Neutrophil (primary cell): ENCODE data around the gene RNF13.
"Not testable (repeated sequence)": the region's sequence is repeated elsewhere in the genome, so short reads cannot be mapped to it uniquely, and the experiment has no call there.

Experiments used
- H3K27ac ChIP-seq: fragments of 200-600 bp; sonication (generic); 2 replicates; pipeline ENCODE4 v1.5.1; 2016; ENCODE audit warnings: mild to moderate bottlenecking, moderate library complexity
- H3K27me3 ChIP-seq: fragments of 200-600 bp; sonication (generic); 2 replicates; pipeline ENCODE4 v1.6.0; 2016; ENCODE audit warnings: mild to moderate bottlenecking
- H3K36me3 ChIP-seq: fragments of 200-600 bp; sonication (generic); 2 replicates; pipeline ENCODE4 v1.5.1; 2017
- H3K4me1 ChIP-seq, 2 experiments: fragments of 200-600 bp in 1 of 2; sonication (generic) in 1 of 2; 1 replicate in 1 of 2; 2 replicates in 1 of 2; pipeline versions ENCODE4 v1.5.1 to v1.6.1; 2013 to 2016; ENCODE audit warnings: low read depth in 1 of 2, low read length in 1 of 2, mild to moderate bottlenecking in 1 of 2, moderate library complexity in 1 of 2; ENCODE audit not compliant: control insufficient read depth in 1 of 2, insufficient read depth in 1 of 2
- H3K4me3 ChIP-seq, 2 experiments: fragments of 200-600 bp in 1 of 2; sonication (generic) in 1 of 2; 1 replicate in 1 of 2; 2 replicates in 1 of 2; pipeline ENCODE4 v1.5.1; 2013 to 2016; ENCODE audit warnings: low read depth in 1 of 2, low read length in 1 of 2, mild to moderate bottlenecking in 1 of 2, moderate library complexity in 1 of 2
- H3K9me3 ChIP-seq: fragments of 200-600 bp; sonication (generic); 2 replicates; pipeline ENCODE4 v1.5.1; 2016
- TF ChIP-seq, protein P1 (sequence below): fragments of 200-600 bp; sonication (generic); IDR thresholded peaks from 2 replicates; pipeline ENCODE4 v1.5.1; 2016; ENCODE audit warnings: antibody characterized with exemption

The RNF13 gene

DNA sequence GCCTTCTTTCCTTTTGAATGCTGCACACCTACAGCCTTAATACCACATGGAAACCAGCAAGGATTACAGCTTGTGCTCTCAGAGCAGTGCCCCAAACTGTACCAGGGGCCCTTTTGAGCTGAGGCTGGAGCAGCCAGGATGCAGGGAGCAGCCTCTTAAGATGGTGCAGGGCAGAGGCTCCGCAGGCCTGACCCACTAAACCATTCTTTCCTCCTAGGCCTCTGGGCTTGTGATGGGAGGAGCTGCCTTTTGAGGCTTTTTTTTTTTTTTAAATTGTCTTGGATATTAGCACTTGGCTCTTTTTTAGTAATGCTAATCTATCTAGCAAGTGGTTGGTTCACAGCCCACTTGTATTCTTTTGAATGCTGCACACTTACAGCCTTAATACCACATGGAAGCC lies 120.0 kb downstream of the RNF13 start:
- Histone ChIP-seq H3K4me3 (no peak overlapping the region), H3K9me3 (no peaks in the 10 kb centered on the region), H3K27me3 (no peaks in the 10 kb centered on the region), H3K27ac (no peak overlapping the region), H3K4me1 (no peaks in the 10 kb centered on the region), H3K36me3 (no peaks in the 10 kb centered on the region)
- TF ChIP-seq, protein P1, sequence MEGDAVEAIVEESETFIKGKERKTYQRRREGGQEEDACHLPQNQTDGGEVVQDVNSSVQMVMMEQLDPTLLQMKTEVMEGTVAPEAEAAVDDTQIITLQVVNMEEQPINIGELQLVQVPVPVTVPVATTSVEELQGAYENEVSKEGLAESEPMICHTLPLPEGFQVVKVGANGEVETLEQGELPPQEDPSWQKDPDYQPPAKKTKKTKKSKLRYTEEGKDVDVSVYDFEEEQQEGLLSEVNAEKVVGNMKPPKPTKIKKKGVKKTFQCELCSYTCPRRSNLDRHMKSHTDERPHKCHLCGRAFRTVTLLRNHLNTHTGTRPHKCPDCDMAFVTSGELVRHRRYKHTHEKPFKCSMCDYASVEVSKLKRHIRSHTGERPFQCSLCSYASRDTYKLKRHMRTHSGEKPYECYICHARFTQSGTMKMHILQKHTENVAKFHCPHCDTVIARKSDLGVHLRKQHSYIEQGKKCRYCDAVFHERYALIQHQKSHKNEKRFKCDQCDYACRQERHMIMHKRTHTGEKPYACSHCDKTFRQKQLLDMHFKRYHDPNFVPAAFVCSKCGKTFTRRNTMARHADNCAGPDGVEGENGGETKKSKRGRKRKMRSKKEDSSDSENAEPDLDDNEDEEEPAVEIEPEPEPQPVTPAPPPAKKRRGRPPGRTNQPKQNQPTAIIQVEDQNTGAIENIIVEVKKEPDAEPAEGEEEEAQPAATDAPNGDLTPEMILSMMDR, result no peak

DNA sequence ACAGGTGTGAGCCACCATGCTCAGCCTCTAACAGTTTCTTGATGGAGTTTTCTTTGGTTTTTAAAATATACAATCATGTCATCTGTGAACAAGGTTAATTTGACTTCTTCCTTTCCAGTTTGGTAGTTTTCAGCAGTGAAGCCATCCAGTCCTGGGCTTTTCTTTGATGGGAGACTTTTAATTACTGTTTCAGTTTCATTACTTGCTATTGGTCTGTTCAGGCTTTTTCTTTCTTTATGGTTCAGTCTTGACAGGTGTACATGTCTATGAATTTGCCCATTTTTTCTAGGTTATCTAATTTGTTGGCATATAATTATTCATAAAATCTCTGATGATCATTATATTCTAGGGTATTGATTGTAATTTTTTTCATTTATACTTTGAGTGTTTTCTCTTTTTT lies 120.8 kb downstream of the RNF13 start:
- TF ChIP-seq, protein P1, result no peak
- Histone ChIP-seq H3K9me3 (no peaks in the 10 kb centered on the region), H3K27ac (no peak overlapping the region), H3K36me3 (no peaks in the 10 kb centered on the region), H3K27me3 (no peaks in the 10 kb centered on the region), H3K4me3 (no peak overlapping the region), H3K4me1 (no peaks in the 10 kb centered on the region)

DNA sequence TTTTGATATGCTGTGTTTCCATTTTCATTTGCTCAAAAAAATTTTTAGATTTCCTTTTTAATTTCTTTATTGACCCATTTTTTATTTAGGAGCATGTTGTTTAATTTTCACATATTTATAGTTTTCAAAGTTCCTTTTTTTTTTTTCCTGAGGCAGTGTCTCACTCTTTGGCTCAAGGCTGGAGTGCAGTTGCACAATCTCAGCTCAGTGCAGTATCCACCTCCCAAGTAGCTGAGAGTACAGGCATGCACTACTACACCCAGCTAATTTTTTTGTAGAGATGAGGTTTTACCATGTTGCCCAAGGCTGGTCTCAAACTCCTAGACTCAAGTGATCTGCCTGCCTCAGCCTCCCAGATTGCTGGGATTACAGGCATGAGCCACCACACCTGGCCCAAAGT lies 121.5 kb downstream of the RNF13 start:
- Histone ChIP-seq H3K27ac (no peak overlapping the region), H3K36me3 (peaks cover 3% of the 10 kb centered on the region), H3K9me3 (no peaks in the 10 kb centered on the region), H3K4me1 (no peaks in the 10 kb centered on the region), H3K27me3 (no peaks in the 10 kb centered on the region), H3K4me3 (no peak overlapping the region)
- TF ChIP-seq, protein P1, result no peak

DNA sequence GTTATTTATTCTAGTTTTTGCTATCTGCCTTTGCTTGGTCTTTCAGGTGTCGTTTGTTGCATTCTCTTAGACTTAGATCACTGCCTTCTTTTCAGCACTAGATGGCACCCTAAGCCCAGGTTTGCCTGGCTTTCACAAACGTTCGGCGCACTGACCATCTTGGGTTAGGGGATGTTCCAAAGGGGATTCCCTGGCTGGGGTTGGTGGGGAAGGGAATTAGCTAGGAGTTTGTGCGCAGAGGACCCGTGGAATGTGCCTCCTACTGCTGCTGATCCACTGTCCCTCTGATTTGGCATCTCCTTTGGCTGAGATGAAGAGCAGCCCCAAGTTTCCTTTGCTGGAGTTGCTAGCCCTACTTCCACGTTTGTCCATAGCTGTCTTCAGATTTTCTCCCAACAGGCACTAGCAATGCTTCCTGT lies 123.8 kb downstream of the RNF13 start:
- peaks cover 13% of the 10 kb centered on the region for H3K36me3 ChIP-seq
- TF ChIP-seq, protein P1, result no peak
- H3K4me1 ChIP-seq, result no peaks in the 10 kb centered on the region
- H3K27ac ChIP-seq, result no peak overlapping the region
- H3K27me3 ChIP-seq, result no peaks in the 10 kb centered on the region
- no peaks in the 10 kb centered on the region for H3K9me3 ChIP-seq
- H3K4me3 ChIP-seq, result no peak overlapping the region

DNA sequence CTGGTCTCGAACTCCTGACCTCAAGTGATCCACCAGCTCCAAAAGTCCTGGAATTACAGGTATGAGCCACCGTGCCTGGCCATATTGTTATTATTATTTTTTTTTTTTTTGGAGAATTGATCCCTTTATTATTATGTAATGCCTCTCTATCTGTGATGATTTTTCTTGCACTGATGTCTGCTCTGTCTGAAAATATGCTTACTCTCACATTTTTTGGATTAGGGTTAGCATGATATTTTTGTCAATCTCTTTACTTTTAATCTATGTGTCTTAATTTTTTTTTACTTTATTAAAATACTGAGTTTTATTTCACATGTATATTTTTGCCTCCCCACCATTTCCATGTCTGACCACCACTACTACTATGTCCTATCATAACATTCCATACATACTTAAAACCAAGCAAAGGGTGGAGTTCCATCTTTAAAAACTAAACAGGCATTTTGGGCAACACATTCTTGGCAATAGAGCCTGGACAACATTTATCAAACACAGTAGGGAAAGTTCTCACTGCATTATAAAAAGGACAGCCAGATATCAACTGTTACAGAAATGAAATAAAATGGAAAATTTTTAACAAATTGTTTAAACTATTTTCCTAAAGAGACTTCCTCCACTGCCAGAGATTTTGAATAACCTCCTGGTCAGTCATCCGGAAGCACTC lies 125.5 kb downstream of the RNF13 start:
- peaks cover 13% of the 10 kb centered on the region for H3K36me3 ChIP-seq
- not testable (repeated sequence) for H3K27me3 ChIP-seq, H3K4me1 ChIP-seq, H3K27ac ChIP-seq, H3K9me3 ChIP-seq, H3K4me3 ChIP-seq

DNA sequence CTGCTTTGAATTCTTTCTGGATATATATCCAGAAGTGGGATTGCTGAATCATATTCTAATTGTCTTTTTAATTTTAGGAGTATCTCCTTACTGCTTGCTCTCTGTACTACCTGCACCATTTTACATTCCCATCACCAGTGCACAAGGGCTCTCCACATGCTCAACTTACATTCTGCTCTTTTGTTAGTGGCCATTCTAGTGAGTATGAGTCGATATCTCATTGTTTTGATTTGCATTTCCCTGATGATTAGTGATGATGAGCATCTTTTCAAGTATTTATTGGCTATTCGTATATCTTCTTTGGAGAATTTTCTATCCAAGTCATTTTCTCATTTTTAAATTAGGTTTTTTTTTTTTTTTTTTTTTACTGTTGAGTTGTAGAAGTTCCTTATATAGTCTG lies 128.2 kb downstream of the RNF13 start:
- TF ChIP-seq, protein P1, result no peak
- H3K4me3 ChIP-seq, result no peak overlapping the region
- H3K27ac ChIP-seq, result no peak overlapping the region
- H3K4me1 ChIP-seq, result no peaks in the 10 kb centered on the region
- peaks cover 13% of the 10 kb centered on the region for H3K36me3 ChIP-seq
- no peaks in the 10 kb centered on the region for H3K9me3 ChIP-seq
- no peaks in the 10 kb centered on the region for H3K27me3 ChIP-seq
